ENCODE data around the gene HECW1. TPM values are rescaled to one million over a fixed set of nuclear protein-coding genes. Genes with fewer than 3 reads are reported as not detected.

The HECW1 gene
- total and polyA plus RNA-seq, 10 of the 15 experiments (the other 5 are each of a cell fraction or from before 2014, with no cell fraction given): under 0.01 to 0.31 (median 0.04) TPM; not detected in 3

DNA sequence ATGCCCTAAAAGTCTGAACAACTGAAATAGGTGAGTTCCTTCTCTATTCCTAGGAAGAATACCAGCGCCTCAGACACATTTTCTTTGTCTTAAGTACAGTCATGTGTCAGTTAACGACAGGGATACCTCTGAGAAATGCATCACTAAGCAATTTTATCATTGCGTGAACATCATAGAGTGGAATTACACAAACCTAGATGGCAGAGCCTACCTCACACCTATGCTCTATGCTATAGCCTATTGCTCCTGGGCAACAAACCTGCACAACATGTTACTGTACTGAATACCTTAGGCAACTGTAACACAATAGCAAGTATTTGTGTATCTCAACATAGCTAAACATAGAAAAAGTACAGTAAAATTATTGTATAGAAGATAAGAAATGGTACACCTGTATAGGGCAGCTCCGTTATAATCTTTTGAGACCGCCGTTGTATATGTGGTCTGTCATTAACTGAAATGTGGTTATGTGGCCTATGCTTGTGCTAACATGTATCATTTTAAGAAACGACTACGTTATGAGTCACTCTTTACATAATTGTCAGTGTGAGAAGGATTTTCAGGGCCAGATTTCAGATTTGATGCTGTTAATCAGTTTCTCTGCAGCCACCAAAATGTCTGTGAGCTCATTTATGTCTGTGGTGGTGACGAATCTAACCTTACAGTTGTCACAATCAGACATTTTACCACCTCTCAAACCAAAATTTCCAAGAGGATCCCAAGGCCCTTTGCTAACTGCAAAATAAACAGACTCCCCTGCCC lies 404.3 kb downstream of the HECW1 start (continued):
- TF ChIP-seq CTCF (IDR thresholded peaks at IDR 0.05 in 2 of 3, conservative IDR thresholded peaks at IDR 0.05 in 1 of 3; ENCODE audit: control insufficient read depth in 2 of 3, extremely low read depth in 1 of 3, insufficient read depth in 1 of 3, low read depth in 3 of 3, low read length in 3 of 3) (no peak), ZNF622 (IDR thresholded peaks at IDR 0.05) (no peak), ZNF217 (IDR thresholded peaks at IDR 0.05) (peak; percentile 89), NFXL1 (IDR thresholded peaks at IDR 0.05; ENCODE audit: borderline replicate concordance) (no peak), YY1 (IDR thresholded peaks at IDR 0.05; ENCODE audit: low read depth, low read length) (peak; percentile 72), ZNF274 (IDR thresholded peaks at IDR 0.05; ENCODE audit: insufficient read depth, insufficient read length) (no peak), GABPA (IDR thresholded peaks at IDR 0.05; ENCODE audit: low read depth) (peak; percentile 14; the same call in 1 of the 2 replicates), ASH2L (IDR thresholded peaks at IDR 0.05; ENCODE audit: borderline replicate concordance, low read depth) (no peak), SUZ12 (IDR thresholded peaks at IDR 0.05; ENCODE audit: unreplicated experiment) (no peak), JUNB (IDR thresholded peaks at IDR 0.05) (peak; percentile 89), NBN (IDR thresholded peaks at IDR 0.05) (peak; percentile 81), RAD51 (IDR thresholded peaks at IDR 0.05) (peak; percentile 79), TBL1XR1 (IDR thresholded peaks at IDR 0.05; ENCODE audit: low read depth, low read length) (no peak), HCFC1 (IDR thresholded peaks at IDR 0.05; ENCODE audit: low read length) (peak; percentile 50; the same call in 1 of the 2 replicates), IKZF2 (IDR thresholded peaks at IDR 0.05) (peak; percentile 80 to 86), SUPT20H (IDR thresholded peaks at IDR 0.05; ENCODE audit: borderline replicate concordance, control insufficient read depth, low read depth, low read length) (no peak), NFYA (IDR thresholded peaks at IDR 0.05; ENCODE audit: borderline replicate concordance, low read depth, low read length) (no peak), EED (IDR thresholded peaks at IDR 0.05; ENCODE audit: low read depth) (no peak), ZSCAN29 (IDR thresholded peaks at IDR 0.05) (no peak), PBX3 (IDR thresholded peaks at IDR 0.05; ENCODE audit: insufficient replicate concordance, low read depth, low read length) (no peak), CHD1 (IDR thresholded peaks at IDR 0.05; ENCODE audit: low read depth, low read length) (no peak), RBBP5 (conservative IDR thresholded peaks at IDR 0.05) (no peak)
- TF ChIP-seq, protein P1, sequence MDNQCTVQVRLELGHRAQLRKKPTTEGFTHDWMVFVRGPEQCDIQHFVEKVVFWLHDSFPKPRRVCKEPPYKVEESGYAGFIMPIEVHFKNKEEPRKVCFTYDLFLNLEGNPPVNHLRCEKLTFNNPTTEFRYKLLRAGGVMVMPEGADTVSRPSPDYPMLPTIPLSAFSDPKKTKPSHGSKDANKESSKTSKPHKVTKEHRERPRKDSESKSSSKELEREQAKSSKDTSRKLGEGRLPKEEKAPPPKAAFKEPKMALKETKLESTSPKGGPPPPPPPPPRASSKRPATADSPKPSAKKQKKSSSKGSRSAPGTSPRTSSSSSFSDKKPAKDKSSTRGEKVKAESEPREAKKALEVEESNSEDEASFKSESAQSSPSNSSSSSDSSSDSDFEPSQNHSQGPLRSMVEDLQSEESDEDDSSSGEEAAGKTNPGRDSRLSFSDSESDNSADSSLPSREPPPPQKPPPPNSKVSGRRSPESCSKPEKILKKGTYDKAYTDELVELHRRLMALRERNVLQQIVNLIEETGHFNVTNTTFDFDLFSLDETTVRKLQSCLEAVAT (IDR thresholded peaks at IDR 0.05): peak; percentile 100
- TF ChIP-seq, protein P2, sequence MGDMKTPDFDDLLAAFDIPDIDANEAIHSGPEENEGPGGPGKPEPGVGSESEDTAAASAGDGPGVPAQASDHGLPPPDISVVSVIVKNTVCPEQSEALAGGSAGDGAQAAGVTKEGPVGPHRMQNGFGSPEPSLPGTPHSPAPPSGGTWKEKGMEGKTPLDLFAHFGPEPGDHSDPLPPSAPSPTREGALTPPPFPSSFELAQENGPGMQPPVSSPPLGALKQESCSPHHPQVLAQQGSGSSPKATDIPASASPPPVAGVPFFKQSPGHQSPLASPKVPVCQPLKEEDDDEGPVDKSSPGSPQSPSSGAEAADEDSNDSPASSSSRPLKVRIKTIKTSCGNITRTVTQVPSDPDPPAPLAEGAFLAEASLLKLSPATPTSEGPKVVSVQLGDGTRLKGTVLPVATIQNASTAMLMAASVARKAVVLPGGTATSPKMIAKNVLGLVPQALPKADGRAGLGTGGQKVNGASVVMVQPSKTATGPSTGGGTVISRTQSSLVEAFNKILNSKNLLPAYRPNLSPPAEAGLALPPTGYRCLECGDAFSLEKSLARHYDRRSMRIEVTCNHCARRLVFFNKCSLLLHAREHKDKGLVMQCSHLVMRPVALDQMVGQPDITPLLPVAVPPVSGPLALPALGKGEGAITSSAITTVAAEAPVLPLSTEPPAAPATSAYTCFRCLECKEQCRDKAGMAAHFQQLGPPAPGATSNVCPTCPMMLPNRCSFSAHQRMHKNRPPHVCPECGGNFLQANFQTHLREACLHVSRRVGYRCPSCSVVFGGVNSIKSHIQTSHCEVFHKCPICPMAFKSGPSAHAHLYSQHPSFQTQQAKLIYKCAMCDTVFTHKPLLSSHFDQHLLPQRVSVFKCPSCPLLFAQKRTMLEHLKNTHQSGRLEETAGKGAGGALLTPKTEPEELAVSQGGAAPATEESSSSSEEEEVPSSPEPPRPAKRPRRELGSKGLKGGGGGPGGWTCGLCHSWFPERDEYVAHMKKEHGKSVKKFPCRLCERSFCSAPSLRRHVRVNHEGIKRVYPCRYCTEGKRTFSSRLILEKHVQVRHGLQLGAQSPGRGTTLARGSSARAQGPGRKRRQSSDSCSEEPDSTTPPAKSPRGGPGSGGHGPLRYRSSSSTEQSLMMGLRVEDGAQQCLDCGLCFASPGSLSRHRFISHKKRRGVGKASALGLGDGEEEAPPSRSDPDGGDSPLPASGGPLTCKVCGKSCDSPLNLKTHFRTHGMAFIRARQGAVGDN (IDR thresholded peaks at IDR 0.05): no peak

Data from GM12878 (cell line).